GM08714 (cell line): Measurements from ENCODE around the gene RGS3.

Experiments
- H3K4me3 ChIP-seq: fragments of 200-500 bp; sonication (Bioruptor generic); 2 replicates; pipeline ENCODE4 v1.5.1; 2014; ENCODE audit warnings: mild to moderate bottlenecking, low read length, inconsistent platforms
- ZNF274 ChIP-seq: IDR thresholded peaks from 2 replicates; pipeline ENCODE4 v1.6.1; 2012; ENCODE audit warnings: mild to moderate bottlenecking, low read depth, low read length

RGS3 gene

DNA sequence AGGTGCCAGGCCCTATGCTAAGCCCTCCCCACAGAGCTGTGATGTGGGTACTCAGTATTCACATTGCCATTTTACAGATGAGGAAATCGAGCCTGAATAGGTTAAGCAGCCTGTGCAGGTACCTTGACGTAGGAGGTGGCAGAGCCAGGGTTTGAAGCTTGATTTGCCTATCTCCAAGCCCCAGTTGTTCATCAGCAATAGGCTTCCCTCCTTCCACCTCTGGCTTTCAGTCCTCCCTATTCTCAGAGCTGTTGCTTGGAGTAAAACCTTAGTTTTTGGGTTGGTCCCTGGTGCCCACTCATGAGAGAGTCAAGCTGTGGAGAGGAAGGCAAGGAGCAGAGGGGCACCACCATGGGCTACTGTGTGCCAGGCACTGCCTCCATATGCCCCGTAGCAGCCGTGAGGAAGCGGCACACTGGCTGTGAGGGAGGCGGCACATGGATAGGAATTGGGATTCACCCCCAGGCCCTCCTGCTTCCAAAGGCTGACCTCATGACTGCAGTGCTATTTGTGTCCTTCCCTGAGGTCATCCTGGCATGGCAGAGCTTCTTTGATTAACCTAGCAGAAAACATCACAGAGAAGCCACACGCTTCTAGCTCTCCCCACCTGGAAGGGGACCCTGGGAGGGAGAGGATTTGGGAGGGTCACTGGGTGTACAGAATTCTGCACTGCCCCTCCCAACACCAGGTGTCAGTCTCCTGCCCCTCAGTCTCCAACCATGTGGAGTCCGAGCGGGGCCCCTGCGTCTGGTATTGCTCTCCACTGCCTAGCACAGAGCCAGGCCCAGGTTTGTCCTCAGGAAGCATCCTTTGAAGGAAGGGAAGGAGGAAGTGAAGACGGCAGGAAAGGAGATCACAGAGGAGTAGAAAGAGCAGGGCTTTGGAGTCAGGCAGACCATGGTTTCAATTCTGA, 109.8 kb downstream of the RGS3 start:
- TF ChIP-seq ZNF274 = no peak

DNA sequence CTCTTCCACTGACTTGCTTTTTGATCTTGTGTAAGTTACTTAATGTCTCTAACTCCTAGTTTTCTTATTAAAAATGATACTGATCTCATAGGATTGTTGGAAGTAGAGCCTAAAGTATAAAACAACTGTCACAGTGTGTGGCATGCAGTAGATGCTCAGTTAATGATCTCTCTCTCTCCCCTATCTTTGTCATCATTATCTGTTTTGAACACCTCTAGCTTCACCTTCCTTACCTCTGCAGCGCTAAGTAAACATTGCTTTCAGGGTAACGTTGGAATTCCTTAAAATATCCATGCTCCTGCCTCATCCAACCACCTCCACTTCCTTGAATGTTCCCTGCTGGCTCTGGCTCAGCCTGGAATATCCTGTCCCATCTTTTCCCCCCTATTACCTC, 110.4 kb downstream of the RGS3 start:
- no peak overlapping the region for H3K4me3 ChIP-seq
- no peak for TF ChIP-seq ZNF274

More for the DNA sequence above, 109.8 kb downstream of the RGS3 start:
- H3K4me3 ChIP-seq = no peak overlapping the region

DNA sequence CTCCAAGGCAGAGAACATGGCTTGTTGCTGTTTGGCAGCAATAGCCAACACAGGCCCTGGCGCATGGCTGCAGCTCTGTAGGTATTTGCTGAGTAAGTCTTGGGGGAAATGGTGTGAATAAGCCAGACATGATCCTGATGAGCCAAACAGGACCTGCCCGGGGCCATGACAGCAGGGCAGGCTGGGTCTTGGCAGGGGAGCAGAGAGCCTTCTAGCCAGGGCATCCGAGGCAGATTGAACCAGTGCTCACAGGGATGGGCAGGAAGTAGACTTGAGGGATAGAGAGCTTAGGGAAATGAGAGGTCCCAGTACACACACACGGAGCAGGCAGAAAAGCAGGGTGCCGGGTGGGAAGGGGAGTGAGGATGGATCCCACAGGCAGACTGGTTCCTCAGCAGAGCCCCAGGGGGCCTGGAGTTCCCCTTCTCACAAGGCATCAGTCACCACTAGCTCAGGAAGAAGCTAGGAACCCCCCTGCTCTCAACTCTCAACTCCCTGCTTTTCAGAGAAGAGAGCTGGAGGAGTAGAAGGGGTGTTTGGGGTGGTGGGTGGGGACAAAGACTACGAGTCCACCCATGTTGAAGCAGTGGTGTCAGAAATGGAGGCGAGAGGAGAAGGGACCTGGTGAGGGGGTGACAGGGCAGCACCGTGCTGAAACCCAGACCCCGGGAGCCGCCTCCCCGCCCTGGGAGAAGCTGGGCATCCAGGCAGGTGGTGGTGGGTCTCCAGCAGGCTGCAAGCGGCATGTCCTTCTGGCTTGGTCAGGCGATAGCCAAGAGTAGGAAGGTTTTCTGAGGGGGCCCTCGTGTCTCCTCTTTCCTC, 111.1 kb downstream of the RGS3 start:
- no peak overlapping the region for H3K4me3 ChIP-seq
- TF ChIP-seq ZNF274 = no peak

DNA sequence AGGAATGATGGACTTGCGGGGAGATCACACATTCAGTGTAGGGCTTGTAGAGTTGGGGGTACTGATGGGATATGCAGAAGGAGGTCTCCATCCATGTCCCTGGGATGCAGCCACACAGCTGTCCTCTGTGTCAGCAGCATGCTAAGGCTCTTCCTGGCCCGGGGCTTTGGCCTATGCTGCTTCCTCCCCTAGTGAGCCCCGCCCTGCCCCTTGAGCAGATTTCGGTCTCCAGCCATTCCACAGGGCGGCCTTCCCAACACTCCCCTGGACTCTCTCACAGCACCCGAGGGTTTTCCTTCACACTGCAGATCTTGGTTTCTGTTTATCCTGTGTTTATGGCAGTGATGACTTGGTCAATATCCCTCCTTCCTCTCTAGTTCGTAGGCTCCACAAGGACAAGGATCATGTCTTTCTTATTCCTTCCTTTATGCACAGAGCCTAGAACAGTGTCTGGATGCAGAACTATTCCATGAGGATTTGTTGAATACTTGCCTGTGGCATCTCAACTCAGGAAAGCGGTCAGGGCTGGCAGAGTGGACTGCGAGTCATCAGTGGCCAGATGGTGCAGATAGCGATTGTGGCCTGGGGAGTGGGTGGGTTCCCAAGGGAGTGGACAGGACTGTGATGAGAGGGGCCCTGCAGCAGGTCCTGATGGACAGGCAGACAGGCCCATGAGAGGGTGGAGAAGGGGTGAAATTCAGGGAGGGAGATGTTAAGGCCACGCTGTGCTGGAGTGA, 114.2 kb downstream of the RGS3 start:
- no peak for TF ChIP-seq ZNF274
- no peak overlapping the region for H3K4me3 ChIP-seq

DNA sequence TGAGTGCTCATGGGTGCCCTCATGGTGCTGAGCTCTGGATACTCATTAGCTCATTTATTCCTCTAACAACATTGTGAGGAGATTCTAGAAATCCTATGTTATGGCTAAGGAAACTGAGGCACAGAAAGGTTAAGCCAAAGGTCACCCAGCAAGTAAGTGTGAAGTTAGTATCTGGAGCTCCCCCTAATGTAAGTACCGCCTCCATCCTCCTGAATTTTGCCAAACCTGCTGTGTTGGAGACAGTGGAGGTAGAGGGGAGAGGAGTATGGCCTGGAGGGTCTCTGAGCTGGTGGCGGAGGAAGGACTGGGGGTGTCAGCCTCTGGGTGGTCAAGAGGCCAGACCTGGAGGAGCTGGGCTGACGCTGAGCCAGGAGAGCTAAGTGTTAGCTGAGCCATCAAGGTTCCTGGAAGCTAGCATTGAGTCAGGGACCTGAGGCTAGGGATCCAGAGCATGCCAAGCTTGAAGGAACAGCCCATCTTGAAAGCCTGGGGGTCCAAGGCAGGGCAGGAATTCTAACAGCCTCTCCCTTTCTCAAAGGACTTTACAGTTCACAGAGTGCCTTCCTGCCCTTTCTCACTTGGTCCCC, 114.8 kb downstream of the RGS3 start:
- no peak for TF ChIP-seq ZNF274
- no peak overlapping the region for H3K4me3 ChIP-seq

DNA sequence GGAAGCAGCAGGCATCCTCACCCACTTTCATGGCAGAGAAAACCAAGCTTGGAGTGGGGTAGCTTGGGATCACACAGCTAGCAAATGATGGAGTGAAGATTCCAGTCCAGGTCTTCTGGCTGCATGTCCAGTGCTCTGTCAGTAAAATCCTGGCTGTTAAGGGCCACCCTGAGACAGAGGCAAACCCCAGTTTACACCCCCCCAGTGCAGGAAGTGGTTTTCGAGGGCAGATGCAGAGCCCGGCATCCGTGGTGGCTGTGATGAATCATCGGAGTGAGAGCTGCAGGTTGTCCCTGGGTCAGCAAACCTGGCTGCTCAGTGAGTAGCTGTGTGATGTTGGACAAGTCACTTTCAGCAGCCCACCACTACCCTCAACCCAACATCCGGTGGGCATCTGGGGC, 115.4 kb downstream of the RGS3 start:
- H3K4me3 ChIP-seq = no peak overlapping the region; the same call in 1 of the 2 replicates
- no peak for TF ChIP-seq ZNF274

DNA sequence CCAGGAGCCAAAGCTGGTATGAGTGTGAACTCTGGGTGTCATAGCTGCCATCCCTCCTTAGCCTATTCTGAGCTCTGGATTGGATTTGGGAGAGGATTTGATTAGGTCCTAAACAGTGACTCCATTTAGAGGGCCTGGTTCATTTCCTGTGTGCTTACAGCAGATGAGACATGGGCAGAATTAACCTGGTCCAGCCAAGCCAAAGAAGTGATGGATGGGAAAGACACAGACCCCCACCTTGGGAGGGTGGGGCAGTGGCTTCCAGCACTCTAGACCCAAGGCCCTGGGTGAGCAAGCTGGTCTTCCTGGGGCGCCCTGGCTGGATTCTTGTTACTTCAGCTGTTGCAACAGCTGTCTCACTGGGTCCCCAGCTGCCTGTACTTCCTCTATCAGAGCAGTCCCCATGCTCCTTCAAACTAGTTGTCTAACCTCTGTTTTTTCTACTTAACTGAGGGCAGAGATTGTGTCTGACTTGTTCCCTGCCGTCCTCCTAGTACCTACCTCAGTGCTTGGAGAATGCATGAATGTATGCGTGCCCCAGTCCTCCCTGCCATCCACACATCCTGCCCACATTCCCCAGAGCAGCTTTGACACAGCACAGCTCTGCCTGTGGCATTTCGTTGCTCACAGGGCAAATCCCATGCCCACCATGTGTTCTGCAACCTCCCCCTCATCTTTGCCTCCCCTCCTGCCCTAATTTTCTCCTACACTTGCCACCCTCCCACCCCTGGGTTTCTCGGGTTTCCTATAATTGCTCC, 115.9 kb downstream of the RGS3 start:
- H3K4me3 ChIP-seq = no peak overlapping the region; the same call in 1 of the 2 replicates
- TF ChIP-seq ZNF274 = no peak

DNA sequence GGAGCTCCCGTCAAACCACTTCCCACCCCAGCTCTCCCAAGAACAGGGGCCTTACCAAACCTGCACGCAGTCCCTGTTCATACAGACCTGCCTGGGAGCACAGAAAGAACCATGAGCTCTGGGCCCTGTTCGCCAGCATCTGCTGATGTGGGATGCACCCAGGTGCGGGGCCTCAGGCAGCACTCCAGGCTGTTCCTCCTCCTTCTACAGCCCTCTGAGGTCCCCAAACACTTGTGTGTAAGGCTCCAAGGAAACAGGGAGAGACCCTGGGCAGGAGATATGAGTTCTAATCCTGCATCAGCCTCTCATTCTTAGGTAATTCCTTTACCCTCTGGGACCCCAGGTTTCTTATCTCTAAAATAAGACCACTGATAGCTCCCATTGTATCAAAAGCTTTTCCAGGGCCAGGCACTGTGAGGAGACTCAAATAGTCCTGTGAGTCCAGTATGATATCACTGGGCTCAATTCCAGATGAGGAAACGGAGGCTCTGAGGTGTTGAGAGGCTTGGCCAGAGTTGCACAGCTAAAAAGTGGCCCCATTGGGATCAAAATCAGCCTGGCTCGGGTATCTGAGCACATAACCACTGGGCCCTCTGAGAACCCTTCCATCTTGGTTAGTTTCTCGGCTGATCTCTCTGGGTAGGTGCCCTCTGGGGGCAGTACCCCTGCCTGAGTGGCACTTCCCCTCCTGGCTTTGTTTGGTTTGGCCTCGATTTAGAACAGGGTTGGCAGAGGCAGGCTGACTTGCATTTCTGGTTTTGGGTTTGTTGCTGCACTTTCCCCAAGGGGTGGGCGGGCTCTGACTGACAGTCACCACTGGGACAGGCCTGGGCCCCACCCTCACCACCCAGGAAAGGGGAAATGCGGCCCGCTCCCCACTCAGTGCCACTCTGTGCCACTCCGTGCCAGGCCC, 116.8 kb downstream of the RGS3 start:
- TF ChIP-seq ZNF274 = no peak
- no peak overlapping the region for H3K4me3 ChIP-seq

DNA sequence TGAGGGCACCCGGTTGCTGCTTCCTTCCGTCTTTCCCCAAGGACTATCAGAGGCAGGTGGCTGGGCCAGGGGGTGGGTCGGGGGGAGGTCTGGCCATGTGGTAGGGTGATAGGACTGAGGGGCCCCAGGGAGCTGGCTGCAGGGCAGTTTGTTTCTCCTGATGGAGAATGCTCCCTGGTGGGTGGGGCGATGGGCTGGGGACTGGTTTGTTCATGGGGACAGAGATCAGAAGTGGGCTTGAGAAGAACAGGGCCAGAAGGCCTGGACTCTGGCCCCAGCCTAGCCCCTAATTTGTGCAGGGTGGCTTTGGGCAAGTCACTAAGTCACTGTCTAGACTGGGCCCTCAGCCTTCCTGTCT, 117.4 kb downstream of the RGS3 start:
- peak overlapping the region; percentile 7; the same call in 1 of the 2 replicates for H3K4me3 ChIP-seq
- no peak for TF ChIP-seq ZNF274

DNA sequence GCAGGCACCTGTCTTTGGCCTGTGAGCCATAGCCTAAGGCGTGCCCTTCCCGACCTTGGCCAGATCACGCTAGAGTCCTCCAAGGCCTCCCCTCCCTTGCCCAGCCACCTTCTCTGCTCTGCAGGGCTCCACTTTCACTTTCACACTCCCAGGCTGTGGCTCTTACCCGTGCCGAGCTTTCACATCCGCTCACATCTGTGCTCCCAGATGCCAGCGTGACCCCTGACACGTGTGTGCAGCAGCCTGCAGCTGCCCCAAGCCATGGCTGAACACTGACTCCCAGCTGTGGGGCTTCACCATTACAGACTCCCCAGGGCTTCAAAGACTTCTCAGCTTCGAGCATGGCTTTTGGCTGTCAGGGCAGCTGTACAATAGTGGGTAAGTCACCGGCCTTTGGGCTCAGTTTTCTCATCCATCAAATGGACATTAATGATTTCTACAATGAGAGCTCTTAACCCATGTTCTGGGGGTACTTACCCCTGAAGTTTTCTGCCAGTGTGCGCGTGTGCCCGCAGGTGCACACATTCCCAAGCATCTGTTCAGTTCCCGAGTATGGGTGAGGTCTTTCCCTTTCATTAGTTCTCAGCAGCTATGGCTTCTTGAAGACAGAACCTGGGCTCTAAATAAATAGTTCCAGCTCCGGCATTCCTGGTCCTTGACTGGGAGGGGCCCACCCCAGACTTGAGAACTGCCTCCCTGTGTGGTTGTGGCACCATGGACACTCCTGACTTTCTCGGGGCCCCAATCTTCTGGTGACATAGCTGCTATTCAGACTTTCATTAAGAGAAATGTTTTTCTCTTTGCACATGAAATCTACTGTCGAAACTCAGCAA, 118.6 kb downstream of the RGS3 start:
- no peak overlapping the region; the same call in 1 of the 2 replicates for H3K4me3 ChIP-seq
- TF ChIP-seq ZNF274 = no peak

DNA sequence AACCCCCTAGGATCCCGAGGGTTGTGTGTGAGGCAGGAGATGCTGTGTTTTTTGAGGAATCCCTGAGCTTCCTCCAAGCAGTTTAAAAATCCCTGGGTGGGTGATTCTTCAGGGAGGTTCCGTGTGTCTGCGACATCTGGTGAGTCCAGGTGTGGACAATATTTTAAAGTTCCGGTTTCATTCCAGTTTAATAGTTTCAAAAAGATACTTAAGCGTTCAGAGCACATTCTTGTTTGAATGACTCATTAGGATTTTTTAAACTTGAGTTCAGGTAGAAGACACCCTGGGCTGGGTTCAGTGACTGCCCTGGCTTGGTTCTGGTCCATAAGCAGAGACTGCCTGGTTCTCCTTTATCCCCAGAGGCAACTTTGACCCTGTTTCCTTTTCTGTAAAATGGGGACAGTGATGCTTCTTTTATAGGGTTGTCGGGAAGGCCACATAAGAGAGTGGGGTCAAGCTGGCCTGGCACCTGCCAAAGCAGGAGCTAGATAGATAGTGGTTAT, 119.2 kb downstream of the RGS3 start:
- no peak for TF ChIP-seq ZNF274
- no peak overlapping the region for H3K4me3 ChIP-seq
